Measurements from ENCODE around the gene EPAS1. TPM values are rescaled to one million over a fixed set of nuclear protein-coding genes. Genes with fewer than 3 reads are reported as not detected.

The EPAS1 gene
- total and polyA plus RNA-seq, 2 of the 13 experiments (the other 11 are each of a cell fraction or from before 2014, with no cell fraction given), result 47.1 to 182 TPM

GRCh38 chr2:46389417-46389916 lies 92.3 kb downstream of the EPAS1 start (continued):
- 0 out of 2 replicates have a peak, but pooled peaks have one; percentile 41 for TF ChIP-seq NFATC3 (CRISPR knock-in tag; IDR thresholded peaks at IDR 0.05)
- no peak for TF ChIP-seq IRF2 (CRISPR knock-in tag; IDR thresholded peaks at IDR 0.05)
- TF ChIP-seq CREM (IDR thresholded peaks at IDR 0.05), result no peak
- TF ChIP-seq CREM (CRISPR knock-in tag; IDR thresholded peaks at IDR 0.05), result no peak
- TF ChIP-seq GFI1 (CRISPR knock-in tag; IDR thresholded peaks at IDR 0.05; ENCODE audit: borderline replicate concordance), result no peak; the same call in 1 of the 2 replicates
- TF ChIP-seq RXRB (CRISPR knock-in tag; IDR thresholded peaks at IDR 0.05; ENCODE audit: borderline replicate concordance), result peak; percentile 53; the same call in 1 of the 2 replicates
- TF ChIP-seq ZNF251 (CRISPR knock-in tag; IDR thresholded peaks at IDR 0.05), result no peak
- TF ChIP-seq ZNF781 (CRISPR knock-in tag; IDR thresholded peaks at IDR 0.05; ENCODE audit: borderline replicate concordance, not compliant biosample characterization), result no peak
- no peak for TF ChIP-seq ZNF576 (CRISPR knock-in tag; IDR thresholded peaks at IDR 0.05)

- POLR2A ChIA-PET, result interaction anchor here (0.8 to 1.3 kb wide), 2 partner anchors 18 to 19 kb away, joined by 3 read pairs; no protein-coding TSS in a partner anchor
Observed at GRCh38 chr2:46390036-46390435, 92.8 kb downstream of the EPAS1 start.

More at GRCh38 chr2:46390036-46390435, 92.8 kb downstream of the EPAS1 start:
- H3K4me3 ChIP-seq (replicated peaks in 1 of 3; ENCODE audit: insufficient read depth in 1 of 3, low read depth in 2 of 3, low read length in 3 of 3), result no peak overlapping the region
- no peaks in the 10 kb centered on the region for H3K79me2 ChIP-seq (ENCODE audit: insufficient read depth, low read length)
- H3K9me3 ChIP-seq (ENCODE audit: low read length), result no peaks in the 10 kb centered on the region
- intact Hi-C loops (cut with micrococcal nuclease; ENCODE audit: unreplicated experiment) (no loop called here), in situ Hi-C loops (cut with HindIII; ENCODE audit: extremely low pct_ligation_motif_present, low pct_unique_long_range_greater_than_20kb) (no loop called here)
- peaks cover 11 to 13% of the 10 kb centered on the region in 2 experiments; a peak in 4 of 5 replicates for H3K36me3 ChIP-seq (replicated peaks in 1 of 2; ENCODE audit: control insufficient read depth in 1 of 2, insufficient read depth in 2 of 2, low read length in 2 of 2)
- no peak for ATAC-seq
- H3K4me1 ChIP-seq (ENCODE audit: insufficient read depth, low read length), result peaks cover 61% of the 10 kb centered on the region
- BruUV-seq (replicated peaks), result no TSS peak
- no peak overlapping the region for H3K4me2 ChIP-seq (ENCODE audit: low read depth, low read length)
- H2AFZ ChIP-seq (ENCODE audit: low read length), result no peak overlapping the region
- H3K27ac ChIP-seq (ENCODE audit: extremely low read length, insufficient read depth, low read length), result peak overlapping the region; percentile 1
- no peaks in the 10 kb centered on the region for H3K27me3 ChIP-seq (ENCODE audit: control insufficient read depth in 1 of 2, insufficient read depth in 2 of 2, low read length in 2 of 2)
- 87% methylated on average over 3 of the region's 3 CpGs for WGBS (ENCODE audit: low lambda C conversion rate)
- no peak for DNase-seq (ENCODE audit: low spot score)
- no peaks in the 10 kb centered on the region for H4K20me1 ChIP-seq (ENCODE audit: insufficient read depth, low read length)
- H3K9ac ChIP-seq (ENCODE audit: insufficient read depth, low read depth, low read length), result no peak overlapping the region
- TF ChIP-seq RBM22 (optimal IDR thresholded peaks at IDR 0.05; ENCODE audit: low read length) (peak; percentile 83), HDAC6 (IDR thresholded peaks at IDR 0.05; ENCODE audit: low read depth, low read length) (no peak), TRIM24 (CRISPR knock-in tag; IDR thresholded peaks at IDR 0.05) (no peak), ZNF652 (CRISPR knock-in tag; IDR thresholded peaks at IDR 0.05; ENCODE audit: borderline replicate concordance, low read depth) (no peak), CC2D1A (CRISPR knock-in tag; IDR thresholded peaks at IDR 0.05) (no peak), HNF1A (IDR thresholded peaks at IDR 0.05; ENCODE audit: low read depth) (no peak), HNF1A (CRISPR knock-in tag; IDR thresholded peaks at IDR 0.05; ENCODE audit: borderline replicate concordance) (0 out of 2 replicates have a peak, but pooled peaks have one; percentile 10), GTF3A (CRISPR knock-in tag; conservative IDR thresholded peaks at IDR 0.05) (no peak)
- FAIRE-seq, result no peak
- CTCF ChIA-PET (ENCODE audit: low intra/inter-chr PET ratio, low total read pairs), result interaction anchor here (2.0 kb wide), 1 partner anchor 71 kb away, joined by 5 read pairs; no protein-coding TSS in a partner anchor
